Lower lobe of right lung (tissue), 2 donors: ENCODE measurements around the gene NMUR2. TPM values are rescaled to one million over a fixed set of nuclear protein-coding genes. Genes with fewer than 3 reads are reported as not detected.

Experiments
- ATAC-seq, 2 donors: fragments of 200-7000 bp; cut with Tn5 transposase; one replicate each; pipeline ENCODE4 v1.9.1; 2020 to 2022; ENCODE audit warnings: mild to moderate bottlenecking in 2 of 2, moderate library complexity in 2 of 2
- DNase-seq: peaks from one replicate; pipeline ENCODE4 v3.0.0-alpha.2; 2020
- H3K27ac ChIP-seq: fragments of 200-600 bp; one replicate; pipeline ENCODE4 v1.8.0; 2022
- H3K27me3 ChIP-seq: fragments of 200-600 bp; one replicate; pipeline ENCODE4 v1.8.0; 2022; ENCODE audit warnings: low read depth
- H3K36me3 ChIP-seq: fragments of 200-600 bp; one replicate; pipeline ENCODE4 v1.8.0; 2022; ENCODE audit warnings: mild to moderate bottlenecking
- H3K4me1 ChIP-seq: fragments of 200-600 bp; one replicate; pipeline ENCODE4 v1.8.0; 2022
- H3K4me3 ChIP-seq: fragments of 200-600 bp; one replicate; pipeline ENCODE4 v1.8.0; 2022; ENCODE audit warnings: mild to moderate bottlenecking
- H3K9me3 ChIP-seq: fragments of 200-600 bp; one replicate; pipeline ENCODE4 v1.8.0; 2022
- intact Hi-C: fragments of 100-400 bp; cut with DNase I; formaldehyde crosslinking; loops from one replicate; pipeline ENCODE4 v1.11.0; 2022
- long read RNA-seq: library from polyadenylated mRNA; unstranded; transcript quantifications from one replicate; pipeline ENCODE4 v2.0.0, GENCODE V29; 2021
- total RNA-seq: library from RNA; stranded (reverse); fragmentation: NEBNext Ultra II Directional; extraction: Animal tissue kit (Norgen Biotek cat#: 25700); gene quantifications from one replicate; pipeline ENCODE4 v1.2.1, GENCODE V29; 2021
- TF ChIP-seq, protein P1 (sequence below): fragments of 200-600 bp; IDR thresholded peaks from one replicate; pipeline ENCODE4 v1.8.0; 2022; ENCODE audit warnings: antibody characterized with exemption, mild to moderate bottlenecking
- donor health status: DM: no; HTN: yes; CAD: no; lungs with severe emphysema.

NMUR2 gene, protein sequence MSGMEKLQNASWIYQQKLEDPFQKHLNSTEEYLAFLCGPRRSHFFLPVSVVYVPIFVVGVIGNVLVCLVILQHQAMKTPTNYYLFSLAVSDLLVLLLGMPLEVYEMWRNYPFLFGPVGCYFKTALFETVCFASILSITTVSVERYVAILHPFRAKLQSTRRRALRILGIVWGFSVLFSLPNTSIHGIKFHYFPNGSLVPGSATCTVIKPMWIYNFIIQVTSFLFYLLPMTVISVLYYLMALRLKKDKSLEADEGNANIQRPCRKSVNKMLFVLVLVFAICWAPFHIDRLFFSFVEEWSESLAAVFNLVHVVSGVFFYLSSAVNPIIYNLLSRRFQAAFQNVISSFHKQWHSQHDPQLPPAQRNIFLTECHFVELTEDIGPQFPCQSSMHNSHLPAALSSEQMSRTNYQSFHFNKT
- not detected for total RNA-seq
- long read RNA-seq, partial matches to known transcripts: 0 of 1 reads
- long read RNA-seq, other reads (novel, unspliced or antisense): 0 of 1 reads

DNA sequence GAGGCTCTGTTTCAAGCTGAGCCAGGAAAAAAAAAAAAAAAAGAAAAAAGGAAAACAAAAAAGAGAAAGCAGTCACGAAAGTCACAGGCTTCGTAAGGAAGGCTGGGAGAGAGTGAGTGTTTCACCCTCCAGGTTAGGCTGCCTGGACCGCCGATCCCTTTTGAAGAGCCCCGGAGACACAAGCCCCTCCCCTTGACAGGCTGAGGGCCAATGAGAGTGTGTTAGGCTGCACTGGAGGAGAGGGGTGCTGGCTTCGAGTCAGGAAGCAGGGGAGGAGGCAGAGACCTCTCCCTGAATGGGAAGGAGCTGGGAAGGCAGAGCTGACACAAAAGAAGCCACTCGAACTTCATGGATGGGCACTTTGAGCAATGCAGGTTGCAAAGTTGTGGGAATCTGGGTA is at the start of gene NMUR2:
NMUR2 (minus strand) TSS at position 135 of the 400 bp plus-strand sequence. CDS start 166 bp downstream, outside the sequence.
- H3K27ac ChIP-seq: no peak within 1 kb of the TSS
- DNase-seq (no peak), ATAC-seq (peak in 1 of 2 donors; percentile 68)
- no peaks in the 10 kb centered on the region for H3K36me3 ChIP-seq
- H3K27me3 ChIP-seq: no peaks in the 10 kb centered on the region
- intact Hi-C loops: no loop called here
- H3K4me3 ChIP-seq: no peak within 1 kb of the TSS
- no peaks in the 10 kb centered on the region for H3K9me3 ChIP-seq
- no peaks in the 10 kb centered on the region for H3K4me1 ChIP-seq
- TF ChIP-seq, protein P1, sequence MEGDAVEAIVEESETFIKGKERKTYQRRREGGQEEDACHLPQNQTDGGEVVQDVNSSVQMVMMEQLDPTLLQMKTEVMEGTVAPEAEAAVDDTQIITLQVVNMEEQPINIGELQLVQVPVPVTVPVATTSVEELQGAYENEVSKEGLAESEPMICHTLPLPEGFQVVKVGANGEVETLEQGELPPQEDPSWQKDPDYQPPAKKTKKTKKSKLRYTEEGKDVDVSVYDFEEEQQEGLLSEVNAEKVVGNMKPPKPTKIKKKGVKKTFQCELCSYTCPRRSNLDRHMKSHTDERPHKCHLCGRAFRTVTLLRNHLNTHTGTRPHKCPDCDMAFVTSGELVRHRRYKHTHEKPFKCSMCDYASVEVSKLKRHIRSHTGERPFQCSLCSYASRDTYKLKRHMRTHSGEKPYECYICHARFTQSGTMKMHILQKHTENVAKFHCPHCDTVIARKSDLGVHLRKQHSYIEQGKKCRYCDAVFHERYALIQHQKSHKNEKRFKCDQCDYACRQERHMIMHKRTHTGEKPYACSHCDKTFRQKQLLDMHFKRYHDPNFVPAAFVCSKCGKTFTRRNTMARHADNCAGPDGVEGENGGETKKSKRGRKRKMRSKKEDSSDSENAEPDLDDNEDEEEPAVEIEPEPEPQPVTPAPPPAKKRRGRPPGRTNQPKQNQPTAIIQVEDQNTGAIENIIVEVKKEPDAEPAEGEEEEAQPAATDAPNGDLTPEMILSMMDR: no peak

DNA sequence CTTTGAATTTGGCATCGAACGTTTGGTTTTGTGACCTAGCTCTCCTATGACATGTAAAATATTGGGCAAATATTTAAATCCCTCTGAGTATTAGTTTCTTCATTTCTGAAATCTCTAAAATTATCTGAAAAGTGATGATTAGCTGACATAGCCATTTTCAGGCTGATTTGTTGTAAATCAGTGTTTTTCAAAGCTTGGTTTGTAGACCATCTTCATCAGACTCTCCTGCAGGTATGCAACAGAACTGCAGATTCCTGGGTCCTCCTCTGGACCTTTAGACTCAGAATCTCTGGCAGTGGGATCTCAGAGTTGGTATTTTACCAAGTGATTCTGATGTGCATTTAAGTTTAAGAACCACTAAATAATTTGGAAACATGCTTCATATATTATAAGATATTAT is 38.9 kb upstream of the NMUR2 start:
- no peaks in the 10 kb centered on the region for H3K9me3 ChIP-seq
- H3K4me1 ChIP-seq: no peaks in the 10 kb centered on the region
- intact Hi-C loops: no loop called here
- H3K27me3 ChIP-seq: no peaks in the 10 kb centered on the region
- H3K27ac ChIP-seq: no peak overlapping the region
- no peak for DNase-seq
- no peaks in the 10 kb centered on the region for H3K36me3 ChIP-seq
- H3K4me3 ChIP-seq: no peak overlapping the region
- TF ChIP-seq, protein P1: no peak
- no peak for ATAC-seq

DNA sequence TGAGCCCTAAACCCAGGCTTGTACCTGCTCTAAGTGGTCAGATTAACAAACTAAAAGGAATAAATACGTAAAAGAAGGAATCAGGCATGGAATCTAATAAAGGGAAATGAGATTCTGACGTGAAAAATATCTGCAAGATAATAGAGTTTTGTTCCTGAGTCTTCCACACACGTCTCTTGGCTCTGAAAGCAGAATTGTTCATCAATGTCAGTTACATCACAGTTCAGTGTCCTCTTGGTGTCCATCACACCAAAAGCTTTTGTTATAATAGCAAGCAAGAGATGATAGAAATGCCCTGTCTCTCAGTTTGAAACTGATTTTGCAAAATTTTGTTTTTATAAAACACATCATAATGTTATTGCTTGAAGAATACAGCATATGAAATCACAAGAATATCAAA is 34.7 kb upstream of the NMUR2 start:
- Histone ChIP-seq H3K4me1 (no peaks in the 10 kb centered on the region), H3K9me3 (no peaks in the 10 kb centered on the region), H3K27me3 (no peaks in the 10 kb centered on the region), H3K27ac (no peak overlapping the region), H3K36me3 (no peaks in the 10 kb centered on the region), H3K4me3 (no peak overlapping the region)
- TF ChIP-seq, protein P1: no peak
- no peak for DNase-seq
- intact Hi-C loops: no loop called here
- no peak for ATAC-seq

DNA sequence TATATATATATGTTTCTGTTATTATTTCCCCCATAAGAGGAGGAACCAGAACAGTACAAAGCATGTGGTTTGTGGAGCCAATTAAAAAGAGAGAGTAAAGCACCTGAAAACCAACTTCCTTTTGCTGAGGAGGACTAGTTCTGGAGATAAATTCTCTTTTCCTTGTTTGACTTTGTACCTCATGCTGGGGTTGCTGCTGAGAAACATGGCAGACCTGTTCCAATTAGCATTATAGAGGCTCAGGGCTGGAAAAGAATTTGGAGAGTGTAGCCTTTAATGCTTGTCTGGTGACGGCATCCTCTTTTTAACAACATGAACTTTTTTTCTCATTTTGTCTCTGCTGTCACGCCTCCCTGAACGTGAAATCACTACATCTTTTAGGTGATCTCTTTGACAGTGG is 32.8 kb upstream of the NMUR2 start:
- DNase-seq (no peak), ATAC-seq (no peak)
- Histone ChIP-seq H3K27me3 (no peaks in the 10 kb centered on the region), H3K27ac (no peak overlapping the region), H3K4me3 (no peak overlapping the region), H3K4me1 (no peaks in the 10 kb centered on the region), H3K36me3 (no peaks in the 10 kb centered on the region), H3K9me3 (no peaks in the 10 kb centered on the region)
- TF ChIP-seq, protein P1: no peak
- intact Hi-C loops: no loop called here

DNA sequence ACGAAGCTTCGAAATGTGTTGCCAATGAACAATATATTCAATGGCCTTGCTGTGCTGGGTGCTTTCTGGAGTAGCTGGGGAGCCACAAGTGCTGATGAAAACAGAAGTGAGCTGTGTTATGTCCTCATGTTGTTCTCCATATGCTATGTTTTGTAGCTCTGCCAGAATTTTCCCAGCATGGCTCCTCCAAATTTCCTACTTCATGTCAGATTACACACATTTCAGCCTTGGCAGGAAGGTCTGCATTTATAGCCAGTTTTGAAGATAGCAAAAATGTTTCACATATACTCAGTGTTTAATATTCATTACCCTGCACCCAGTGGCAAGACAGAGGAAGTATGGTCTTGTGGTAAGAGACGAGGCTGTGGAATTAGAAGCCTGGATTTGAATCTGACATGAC is 22.6 kb upstream of the NMUR2 start:
- DNase-seq: no peak
- Histone ChIP-seq H3K9me3 (no peaks in the 10 kb centered on the region), H3K4me1 (no peaks in the 10 kb centered on the region), H3K27ac (no peak overlapping the region), H3K36me3 (no peaks in the 10 kb centered on the region), H3K27me3 (no peaks in the 10 kb centered on the region), H3K4me3 (no peak overlapping the region)
- no peak for ATAC-seq
- intact Hi-C loops: no loop called here
- TF ChIP-seq, protein P1: no peak
